Suprapubic skin (tissue), 4 donors: Measurements from ENCODE around the gene LSM5.

Experiments
- CTCF ChIP-seq, 2 donors: fragments of 200-600 bp in 1 of 2; fragments of 450-650 bp in 1 of 2; sonication (generic) in 1 of 2; IDR thresholded peaks; one replicate each; pipeline ENCODE4 v1.5.1; 2016 to 2019; ENCODE audit warnings: antibody characterized with exemption in 2 of 2, mild to moderate bottlenecking in 1 of 2, moderate library complexity in 1 of 2
- POLR2A ChIP-seq, 2 donors: fragments of 450-650 bp; IDR thresholded peaks; one replicate each; pipeline ENCODE4 v1.6.1; 2017; ENCODE audit warnings: antibody characterized with exemption in 2 of 2, mild to moderate bottlenecking in 2 of 2, moderate library complexity in 2 of 2
- POLR2AphosphoS5 ChIP-seq, 3 donors: sonication (generic); formaldehyde crosslinking; IDR thresholded peaks; one replicate each; pipeline ENCODE4 v1.6.1; 2017; ENCODE audit warnings: antibody characterized with exemption in 3 of 3

- TF ChIP-seq CTCF (IDR thresholded peaks at IDR 0.05): no peak
- no peak for TF ChIP-seq POLR2A (IDR thresholded peaks at IDR 0.05)
- no peak for TF ChIP-seq POLR2AphosphoS5 (IDR thresholded peaks at IDR 0.05)
These were observed 16.3 kb upstream of the LSM5 start for GRCh38 chr7:32506266-32507054.
